GM12892 (cell line): ENCODE results near the gene OR5B21.

Source experiments
- POLR2A ChIP-seq: IDR thresholded peaks from 2 replicates; pipeline ENCODE4 v1.6.1; 2011; ENCODE audit warnings: low read depth, low read length, control low read depth
- TAF1 ChIP-seq: IDR thresholded peaks from 2 replicates; pipeline ENCODE4 v1.6.1; 2011; ENCODE audit warnings: low read depth, mild to moderate bottlenecking, control low read depth, low read length, borderline replicate concordance

DNA sequence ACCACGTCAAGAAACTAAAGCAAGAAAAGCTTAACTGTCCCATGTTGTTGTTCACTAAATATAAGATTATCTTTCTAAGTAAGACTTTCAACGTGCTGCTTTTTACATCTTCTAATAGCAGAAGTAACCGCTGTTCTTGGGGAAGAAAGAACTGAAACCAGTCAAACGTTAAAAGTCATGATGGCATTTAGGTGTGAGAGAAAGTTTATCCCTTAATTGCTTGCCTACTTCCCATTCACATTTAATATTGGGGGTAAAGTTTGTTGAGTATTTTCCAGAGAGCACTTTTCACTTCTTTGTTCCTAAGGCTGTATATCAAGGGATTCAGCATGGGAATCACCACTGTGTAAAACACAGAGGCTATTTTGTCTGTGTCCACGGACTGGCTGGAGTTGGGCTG, 970 bp downstream of the OR5B21 start:
- no peak for TF ChIP-seq TAF1
- TF ChIP-seq POLR2A: no peak
